Measurements from ENCODE around the gene TMEM106C. TPM values are rescaled to one million over a fixed set of nuclear protein-coding genes. Genes with fewer than 3 reads are reported as not detected.

TMEM106C gene
- total and polyA plus RNA-seq, 2 experiments from 2014 or later = 69.4 to 79.8 TPM

- Histone ChIP-seq H3K4me2 (ENCODE audit: unreplicated experiment) (peak within 1 kb of the TSS; percentile 61), H3K36me3 (ENCODE audit: low read depth) (no peaks in the 10 kb centered on the region), H3K4me3 (peak within 1 kb of the TSS; percentile 51; the same call in 1 of the 2 replicates), H2AFZ (peak within 1 kb of the TSS; percentile 52; the same call in 1 of the 2 replicates), H3K9me3 (ENCODE audit: low read depth) (no peaks in the 10 kb centered on the region), H3F3A (ENCODE audit: insufficient read depth) (no peaks in the 10 kb centered on the region), H4K20me1 (ENCODE audit: insufficient read depth) (no peaks in the 10 kb centered on the region), H3K9ac (no peak within 1 kb of the TSS), H3K79me2 (ENCODE audit: insufficient read depth) (no peaks in the 10 kb centered on the region), H3K27me3 (replicated peaks; ENCODE audit: insufficient read depth) (peaks cover 79% of the 10 kb centered on the region), H3K4me1 (ENCODE audit: insufficient read depth) (peaks cover 6% of the 10 kb centered on the region; the same call in 1 of the 2 replicates), H3K27ac (no peak within 1 kb of the TSS), H3K9me2 (ENCODE audit: insufficient read depth) (no peaks in the 10 kb centered on the region)
- TF ChIP-seq EZH2phosphoT487 (IDR thresholded peaks at IDR 0.05; ENCODE audit: insufficient read depth, low read depth) = 0 out of 2 replicates have a peak, but pooled peaks have one; percentile 15
- peak; percentile 82 for TF ChIP-seq EZH2 (IDR thresholded peaks at IDR 0.05; ENCODE audit: insufficient read depth, poor library complexity, severe bottlenecking)
- 2% methylated on average over 54 to 71 of the region's 83 CpGs for WGBS, 2 experiments (ENCODE audit: low coverage in 1 of 2, low lambda C conversion rate in 2 of 2, missing lambda C conversion rate in 2 of 2)
- in situ Hi-C loops (cut with MboI) = no loop called here
- DNase-seq = peak; percentile 60
These were observed 40.9 kb downstream of the TMEM106C start, which contains the start of gene COL2A1 for GRCh38 chr12:48004053-48004941. Gene COL2A1 (minus strand): TSS chr12:48004476. CDS start chr12:48004321, 155 bp downstream.

DNA sequence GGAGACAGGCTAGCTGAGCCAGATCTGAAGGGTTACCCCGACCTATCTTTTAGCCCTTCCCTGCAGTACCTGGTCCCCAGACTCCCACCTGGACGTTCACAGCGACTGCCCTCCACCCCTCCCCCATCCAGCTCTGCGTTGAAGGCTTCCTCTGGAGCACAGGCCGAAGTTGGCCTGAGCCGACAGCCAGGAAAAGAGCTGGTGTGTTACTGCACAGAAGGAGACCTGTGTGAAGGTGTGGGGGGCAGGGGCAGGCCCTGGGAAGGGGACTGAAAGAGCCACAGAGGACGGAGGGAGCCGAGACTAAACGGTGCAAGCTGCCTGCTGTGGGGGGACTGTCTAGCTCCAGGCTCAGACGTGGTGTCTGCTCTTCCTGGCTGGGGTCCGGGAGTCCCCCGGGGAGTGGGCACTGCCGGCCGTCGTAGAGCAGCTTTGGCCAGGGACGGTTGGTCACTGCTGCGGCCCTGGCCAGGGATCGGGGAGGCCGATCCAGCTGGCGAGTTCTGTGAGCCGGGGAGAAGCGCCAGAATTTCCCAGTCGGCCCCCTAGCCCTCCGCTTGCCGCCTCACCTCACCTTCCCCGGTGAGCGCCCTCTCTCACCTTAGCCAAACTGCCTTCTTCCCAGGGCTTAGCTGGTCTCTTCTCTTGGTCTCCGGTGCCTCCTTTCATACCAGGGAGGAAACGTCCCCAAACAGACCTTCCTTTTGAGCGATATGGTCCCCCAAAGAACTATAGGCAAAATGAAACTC is 41.8 kb downstream of the TMEM106C start:
- H3K4me3 ChIP-seq = no peak overlapping the region
- H4K20me1 ChIP-seq (ENCODE audit: insufficient read depth) = no peaks in the 10 kb centered on the region
- no peak overlapping the region for H3K27ac ChIP-seq
- no peaks in the 10 kb centered on the region for H3K79me2 ChIP-seq (ENCODE audit: insufficient read depth)
- H3K9ac ChIP-seq = no peak overlapping the region
- no peaks in the 10 kb centered on the region for H3K9me3 ChIP-seq (ENCODE audit: low read depth)
- H3K36me3 ChIP-seq (ENCODE audit: low read depth) = no peaks in the 10 kb centered on the region
- no peaks in the 10 kb centered on the region for H3F3A ChIP-seq (ENCODE audit: insufficient read depth)
- WGBS, 2 experiments (ENCODE audit: low coverage in 1 of 2, low lambda C conversion rate in 2 of 2, missing lambda C conversion rate in 2 of 2) = 40 to 47% methylated on average over 26 to 30 of the region's 30 CpGs
- no peak overlapping the region for H2AFZ ChIP-seq
- DNase-seq = no peak
- H3K27me3 ChIP-seq (replicated peaks; ENCODE audit: insufficient read depth) = peaks cover 83% of the 10 kb centered on the region
- H3K4me2 ChIP-seq (ENCODE audit: unreplicated experiment) = no peak overlapping the region
- in situ Hi-C loops (cut with MboI) = no loop called here
- no peaks in the 10 kb centered on the region for H3K9me2 ChIP-seq (ENCODE audit: insufficient read depth)
- peaks cover 6% of the 10 kb centered on the region; the same call in 1 of the 2 replicates for H3K4me1 ChIP-seq (ENCODE audit: insufficient read depth)
- TF ChIP-seq EZH2 (IDR thresholded peaks at IDR 0.05; ENCODE audit: insufficient read depth, poor library complexity, severe bottlenecking) = no peak
- TF ChIP-seq EZH2phosphoT487 (IDR thresholded peaks at IDR 0.05; ENCODE audit: insufficient read depth, low read depth) = no peak

- Histone ChIP-seq H3K4me3 (no peak overlapping the region), H3F3A (ENCODE audit: insufficient read depth) (no peaks in the 10 kb centered on the region), H3K36me3 (ENCODE audit: low read depth) (no peaks in the 10 kb centered on the region), H3K4me2 (ENCODE audit: unreplicated experiment) (no peak overlapping the region), H4K20me1 (ENCODE audit: insufficient read depth) (no peaks in the 10 kb centered on the region), H3K27me3 (replicated peaks; ENCODE audit: insufficient read depth) (peaks cover 80% of the 10 kb centered on the region), H3K9me2 (ENCODE audit: insufficient read depth) (no peaks in the 10 kb centered on the region), H3K79me2 (ENCODE audit: insufficient read depth) (no peaks in the 10 kb centered on the region), H3K27ac (no peak overlapping the region), H3K9me3 (ENCODE audit: low read depth) (no peaks in the 10 kb centered on the region), H3K9ac (no peak overlapping the region), H2AFZ (no peak overlapping the region), H3K4me1 (ENCODE audit: insufficient read depth) (peaks cover 6% of the 10 kb centered on the region; the same call in 1 of the 2 replicates)
- DNase-seq = no peak
- TF ChIP-seq EZH2 (IDR thresholded peaks at IDR 0.05; ENCODE audit: insufficient read depth, poor library complexity, severe bottlenecking) (no peak), EZH2phosphoT487 (IDR thresholded peaks at IDR 0.05; ENCODE audit: insufficient read depth, low read depth) (no peak)
- in situ Hi-C loops (cut with MboI) = no loop called here
These were observed 42.3 kb downstream of the TMEM106C start for GRCh38 chr12:48005750-48006021.

GRCh38 chr12:48007206-48007605 is 43.8 kb downstream of the TMEM106C start:
- DNase-seq = no peak
- H3K79me2 ChIP-seq (ENCODE audit: insufficient read depth) = no peaks in the 10 kb centered on the region
- no peaks in the 10 kb centered on the region for H3K36me3 ChIP-seq (ENCODE audit: low read depth)
- H3K9ac ChIP-seq = no peak overlapping the region
- H3F3A ChIP-seq (ENCODE audit: insufficient read depth) = no peaks in the 10 kb centered on the region
- no peaks in the 10 kb centered on the region for H4K20me1 ChIP-seq (ENCODE audit: insufficient read depth)
- H3K9me3 ChIP-seq (ENCODE audit: low read depth) = no peaks in the 10 kb centered on the region
- no peak overlapping the region for H2AFZ ChIP-seq
- H3K4me2 ChIP-seq (ENCODE audit: unreplicated experiment) = no peak overlapping the region
- TF ChIP-seq EZH2phosphoT487 (IDR thresholded peaks at IDR 0.05; ENCODE audit: insufficient read depth, low read depth) = no peak
- no peak for TF ChIP-seq EZH2 (IDR thresholded peaks at IDR 0.05; ENCODE audit: insufficient read depth, poor library complexity, severe bottlenecking)
- in situ Hi-C loops (cut with MboI) = no loop called here
- peaks cover 5% of the 10 kb centered on the region; the same call in 1 of the 2 replicates for H3K4me1 ChIP-seq (ENCODE audit: insufficient read depth)
- H3K27ac ChIP-seq = no peak overlapping the region
- H3K4me3 ChIP-seq = no peak overlapping the region
- H3K9me2 ChIP-seq (ENCODE audit: insufficient read depth) = no peaks in the 10 kb centered on the region
- H3K27me3 ChIP-seq (replicated peaks; ENCODE audit: insufficient read depth) = peaks cover 78% of the 10 kb centered on the region
- 57 to 69% methylated on average over 4 of the region's 4 CpGs for WGBS, 2 experiments (ENCODE audit: low coverage in 1 of 2, low lambda C conversion rate in 2 of 2, missing lambda C conversion rate in 2 of 2)

Data from GM23248 (cell line).